SK-N-MC (cell line): ENCODE data around the gene LDHD.

Experiments used
- EZH2 ChIP-seq: fragments of 200-600 bp; sonication (generic); IDR thresholded peaks from one replicate; pipeline ENCODE4 v1.6.1; 2017; ENCODE audit warnings: antibody characterized with exemption
- FOXP2 ChIP-seq: optimal IDR thresholded peaks from 2 replicates; pipeline ENCODE3; 2011; ENCODE audit warnings: mild to moderate bottlenecking, moderate library complexity; ENCODE audit not compliant: insufficient read depth; ENCODE audit errors: extremely low read length, control extremely low read depth
- POLR2AphosphoS5 ChIP-seq: IDR thresholded peaks from 2 replicates; pipeline ENCODE4 v1.6.1; 2012; ENCODE audit warnings: mild to moderate bottlenecking, low read depth, low read length, borderline replicate concordance

DNA sequence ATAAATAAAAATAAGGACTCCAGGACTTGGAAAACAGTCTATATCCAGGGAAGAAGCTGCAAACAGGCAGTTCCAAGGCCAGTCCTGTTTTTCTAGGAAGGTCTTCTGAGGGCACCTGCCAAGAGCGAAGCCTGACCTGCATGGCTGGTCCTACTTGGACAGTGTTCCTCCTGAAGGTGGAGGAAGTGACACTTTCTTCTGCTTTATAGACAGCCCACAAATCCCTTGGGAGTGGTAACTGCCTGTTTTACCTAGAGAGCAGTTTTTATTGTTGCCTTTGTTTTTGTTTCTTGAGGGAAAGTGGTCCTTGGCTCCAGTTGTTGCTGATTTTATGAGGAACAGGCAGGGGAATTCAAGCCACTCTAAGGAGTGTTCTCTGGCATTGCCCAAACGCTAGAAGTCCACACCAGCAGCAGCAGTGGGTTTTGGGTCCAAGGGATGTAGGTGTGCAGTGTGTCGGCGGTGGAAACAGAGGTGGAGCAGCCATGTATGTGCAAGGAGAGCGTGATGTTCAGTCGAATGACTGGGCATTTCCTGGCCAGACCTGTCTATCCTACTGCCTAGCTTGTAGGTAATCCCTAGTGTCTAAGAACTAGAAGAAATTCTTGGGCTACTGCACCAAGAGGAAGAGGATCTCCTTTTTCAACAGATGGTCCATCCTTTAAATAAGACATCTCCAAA is 35.3 kb downstream of the LDHD start:
- TF ChIP-seq EZH2: no peak
- no peak for TF ChIP-seq POLR2AphosphoS5
- TF ChIP-seq FOXP2: no peak
